GM18861 (cell line): ENCODE measurements around the gene C1orf159.
A peak's percentile ranks its signal among the peaks of the same experiment; 100 is the strongest.

Experiments
- ATAC-seq: cut with Tn5 transposase; IDR thresholded peaks from one replicate; pipeline ENCODE4 v1.9.1; 2021; ENCODE audit not compliant: unreplicated experiment

C1orf159 gene

DNA sequence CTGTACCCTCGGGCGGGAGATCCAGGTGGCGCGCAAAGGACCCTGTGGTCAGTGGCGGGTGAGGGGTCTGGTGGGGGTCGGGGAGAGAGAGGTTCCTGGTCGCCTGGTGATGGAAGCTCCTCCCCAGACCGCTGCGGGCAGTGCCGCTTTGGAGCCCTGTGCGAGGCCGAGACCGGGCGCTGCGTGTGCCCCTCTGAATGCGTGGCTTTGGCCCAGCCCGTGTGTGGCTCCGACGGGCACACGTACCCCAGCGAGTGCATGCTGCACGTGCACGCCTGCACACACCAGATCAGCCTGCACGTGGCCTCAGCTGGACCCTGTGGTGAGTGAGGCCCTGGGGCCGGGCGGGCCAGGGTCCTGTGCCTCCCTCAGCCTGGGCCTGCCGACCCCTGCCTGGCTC, 72.5 kb downstream of the C1orf159 start:
- no peak for ATAC-seq

DNA sequence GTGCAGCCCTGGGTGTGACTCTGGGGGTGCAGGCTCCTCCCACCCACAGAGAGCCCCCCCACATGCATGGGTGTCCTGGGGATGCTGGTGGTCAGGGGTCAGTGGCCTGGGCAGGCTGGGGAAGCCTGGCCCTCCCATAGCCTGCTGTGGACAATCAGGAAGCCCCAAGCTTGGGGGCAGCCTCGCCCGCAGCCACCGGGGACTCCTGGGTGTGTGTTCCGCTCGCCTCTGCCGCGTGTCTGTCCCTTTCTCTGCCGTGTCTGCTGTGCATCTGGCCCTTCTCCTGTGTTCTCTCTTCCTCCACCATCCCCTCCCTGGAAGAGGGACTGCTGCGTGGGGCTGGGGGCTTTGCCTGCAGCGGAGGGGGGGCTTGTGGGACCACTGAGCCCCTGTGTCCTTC, 73.1 kb downstream of the C1orf159 start:
- ATAC-seq, result no peak

DNA sequence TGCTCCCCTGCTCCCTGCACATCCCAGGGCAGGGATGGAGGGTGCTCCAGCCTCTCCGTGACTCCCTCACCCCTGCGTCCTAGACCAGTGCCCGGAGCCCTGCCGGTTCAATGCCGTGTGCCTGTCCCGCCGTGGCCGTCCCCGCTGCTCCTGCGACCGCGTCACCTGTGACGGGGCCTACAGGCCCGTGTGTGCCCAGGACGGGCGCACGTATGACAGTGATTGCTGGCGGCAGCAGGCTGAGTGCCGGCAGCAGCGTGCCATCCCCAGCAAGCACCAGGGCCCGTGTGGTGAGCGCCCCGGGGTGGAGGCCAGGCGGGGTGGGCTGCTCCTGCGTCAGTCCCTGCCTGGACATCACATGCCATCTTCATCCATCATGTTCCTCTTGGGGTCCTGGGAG, 74.0 kb downstream of the C1orf159 start:
- ATAC-seq, result no peak

DNA sequence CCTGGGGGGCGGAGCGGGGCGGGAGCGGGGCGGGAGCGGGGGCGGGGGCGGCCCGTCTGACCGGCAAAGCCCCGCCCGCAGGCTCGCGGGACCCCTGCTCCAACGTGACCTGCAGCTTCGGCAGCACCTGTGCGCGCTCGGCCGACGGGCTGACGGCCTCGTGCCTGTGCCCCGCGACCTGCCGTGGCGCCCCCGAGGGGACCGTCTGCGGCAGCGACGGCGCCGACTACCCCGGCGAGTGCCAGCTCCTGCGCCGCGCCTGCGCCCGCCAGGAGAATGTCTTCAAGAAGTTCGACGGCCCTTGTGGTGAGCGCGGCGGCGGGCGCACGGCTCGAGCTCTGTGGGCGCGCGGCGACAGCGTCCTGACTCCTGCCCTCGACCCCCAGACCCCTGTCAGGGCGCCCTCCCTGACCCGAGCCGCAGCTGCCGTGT, 74.8 kb downstream of the C1orf159 start:
- ATAC-seq, result no peak

DNA sequence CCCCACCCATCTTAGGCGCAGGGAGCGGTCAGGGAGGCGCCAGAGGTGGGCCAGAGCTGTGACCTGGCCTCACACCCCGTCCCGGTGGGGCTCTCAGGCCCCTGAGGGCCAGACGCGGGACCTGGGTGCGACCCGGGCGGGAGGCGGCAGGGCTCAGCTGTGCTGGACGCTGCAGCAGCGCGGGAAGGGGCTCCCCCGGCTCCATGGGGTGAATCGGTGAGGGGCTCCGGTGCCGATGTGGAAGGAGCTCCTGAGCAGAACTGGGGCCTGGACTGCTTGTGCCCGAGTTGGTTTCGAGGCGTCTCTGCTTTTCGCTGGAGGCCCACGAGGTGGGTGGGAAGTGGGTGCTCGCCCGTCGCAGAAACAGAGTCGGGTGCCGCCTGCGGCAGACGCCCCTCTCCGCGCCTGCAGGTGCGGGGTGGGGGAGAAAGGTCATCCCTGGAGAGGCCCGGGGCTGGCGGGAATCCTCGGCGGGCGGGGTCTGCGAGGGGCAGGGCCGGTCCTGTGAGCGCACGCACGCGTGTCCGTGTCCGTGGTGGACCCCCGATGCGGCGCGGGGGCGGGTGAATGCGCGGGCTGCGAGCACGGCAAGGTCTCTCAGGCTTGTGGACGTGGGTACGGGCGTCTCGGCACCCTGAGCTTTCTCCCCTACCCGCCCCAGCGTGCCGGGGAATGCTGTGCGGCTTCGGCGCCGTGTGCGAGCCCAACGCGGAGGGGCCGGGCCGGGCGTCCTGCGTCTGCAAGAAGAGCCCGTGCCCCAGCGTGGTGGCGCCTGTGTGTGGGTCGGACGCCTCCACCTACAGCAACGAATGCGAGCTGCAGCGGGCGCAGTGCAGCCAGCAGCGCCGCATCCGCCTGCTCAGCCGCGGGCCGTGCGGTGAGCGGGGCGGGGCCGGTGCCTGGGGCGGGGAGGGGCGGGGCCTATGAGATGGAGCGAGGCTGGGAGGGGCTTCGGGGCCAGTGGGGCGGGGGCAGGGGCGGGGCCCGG, 75.6 kb downstream of the C1orf159 start:
- peak; percentile 39 for ATAC-seq

DNA sequence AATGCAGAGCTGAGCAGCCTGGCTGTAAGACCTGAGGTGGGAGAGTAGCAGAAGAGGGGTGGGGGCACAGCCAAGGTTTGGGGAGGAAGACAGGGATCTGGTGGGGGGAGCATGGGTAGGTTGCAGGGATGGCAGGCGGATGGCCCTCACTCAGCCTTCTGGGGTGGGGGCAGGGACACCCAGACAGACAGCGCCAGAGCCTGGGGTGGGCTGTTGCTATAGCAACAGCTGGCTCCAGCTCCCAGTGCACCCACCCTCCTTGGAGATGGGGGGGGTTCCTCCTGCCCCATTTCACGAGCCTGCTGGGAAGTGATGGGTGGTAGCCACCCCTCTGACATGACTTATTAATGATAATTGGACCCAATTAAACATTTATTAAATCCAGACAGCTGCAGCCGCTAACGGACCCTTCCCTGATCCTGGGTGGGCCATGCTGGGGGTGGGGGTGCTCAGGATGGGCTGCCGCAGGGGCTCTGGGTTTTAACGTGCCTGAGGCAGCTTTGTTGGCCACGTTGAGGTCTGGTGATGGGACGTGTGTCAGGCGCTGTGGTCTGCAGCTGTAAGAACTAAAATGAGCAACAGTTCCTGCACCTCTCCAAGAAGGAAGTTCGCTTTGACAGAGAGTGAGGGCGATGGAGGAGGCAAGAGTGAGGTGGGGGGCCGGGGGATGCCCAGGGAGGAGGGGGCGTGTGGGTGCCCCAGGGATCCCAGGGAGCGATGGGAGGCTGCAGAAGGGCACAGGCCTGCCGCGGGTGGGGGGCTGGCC, 76.6 kb downstream of the C1orf159 start:
- ATAC-seq, result no peak

DNA sequence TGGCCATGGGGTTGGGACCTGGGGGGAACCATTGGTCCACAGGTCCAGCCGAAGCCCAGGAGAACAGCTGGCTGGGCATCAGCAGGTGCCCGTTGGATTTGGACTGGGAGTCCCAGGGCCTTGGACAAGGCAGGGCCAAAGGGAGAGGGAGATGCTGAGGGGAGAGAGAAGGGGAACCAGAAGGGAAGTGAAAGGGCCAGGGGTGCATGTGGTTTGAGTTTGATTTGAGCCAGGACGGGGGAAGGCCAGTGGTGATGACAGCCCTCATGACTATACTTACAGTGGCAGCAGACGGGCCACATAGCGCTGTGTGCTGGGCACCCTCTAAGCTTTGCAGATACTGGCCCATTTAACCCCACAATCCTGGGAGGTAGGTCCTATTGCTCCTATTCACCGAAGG, 77.2 kb downstream of the C1orf159 start:
- no peak for ATAC-seq

DNA sequence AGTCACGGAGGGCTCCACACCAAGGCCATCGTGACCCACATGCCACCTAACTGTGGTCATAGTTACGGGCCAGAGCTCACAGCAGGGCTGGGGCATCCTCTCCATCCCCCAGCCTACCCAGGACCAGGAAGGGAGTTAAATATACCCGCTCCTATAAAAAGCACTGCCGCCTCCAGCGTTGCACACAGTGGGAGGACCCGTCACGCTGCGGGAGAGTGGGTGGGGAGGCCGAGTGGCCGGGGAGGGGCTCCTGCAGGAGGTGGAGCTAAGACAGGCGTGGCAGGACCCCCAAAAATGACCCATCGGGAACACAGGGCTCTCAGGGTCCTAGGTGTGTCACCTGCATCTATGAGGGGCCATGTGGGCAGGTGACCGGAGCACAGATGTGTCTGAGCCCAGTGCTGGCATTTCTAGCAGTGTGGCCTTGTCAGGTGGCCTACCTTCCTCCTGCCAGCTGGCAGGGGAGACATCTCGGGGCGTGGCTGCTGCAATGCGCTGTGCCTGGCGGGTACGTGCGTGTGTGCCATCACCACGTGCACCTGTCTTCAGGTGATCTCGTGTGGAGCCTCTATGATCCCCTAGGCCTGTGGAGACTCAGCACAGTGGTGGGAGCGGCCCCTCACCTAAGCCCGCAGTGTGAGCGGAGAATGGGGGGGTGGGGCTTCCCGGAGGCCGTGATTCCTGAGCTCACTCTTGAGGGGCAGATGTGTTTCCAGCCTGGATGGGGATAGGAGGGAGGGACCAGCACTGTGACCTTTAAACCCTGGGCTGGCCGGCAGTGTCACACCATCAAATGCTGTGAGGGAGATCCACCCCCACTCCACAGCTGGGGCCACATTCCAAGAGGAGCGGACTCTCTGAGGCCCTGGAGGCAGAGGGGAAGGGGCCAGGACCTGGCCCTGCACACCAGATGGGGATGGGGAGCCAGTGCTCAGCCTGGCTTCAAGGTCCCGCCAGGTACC, 78.2 kb downstream of the C1orf159 start:
- ATAC-seq, result no peak

DNA sequence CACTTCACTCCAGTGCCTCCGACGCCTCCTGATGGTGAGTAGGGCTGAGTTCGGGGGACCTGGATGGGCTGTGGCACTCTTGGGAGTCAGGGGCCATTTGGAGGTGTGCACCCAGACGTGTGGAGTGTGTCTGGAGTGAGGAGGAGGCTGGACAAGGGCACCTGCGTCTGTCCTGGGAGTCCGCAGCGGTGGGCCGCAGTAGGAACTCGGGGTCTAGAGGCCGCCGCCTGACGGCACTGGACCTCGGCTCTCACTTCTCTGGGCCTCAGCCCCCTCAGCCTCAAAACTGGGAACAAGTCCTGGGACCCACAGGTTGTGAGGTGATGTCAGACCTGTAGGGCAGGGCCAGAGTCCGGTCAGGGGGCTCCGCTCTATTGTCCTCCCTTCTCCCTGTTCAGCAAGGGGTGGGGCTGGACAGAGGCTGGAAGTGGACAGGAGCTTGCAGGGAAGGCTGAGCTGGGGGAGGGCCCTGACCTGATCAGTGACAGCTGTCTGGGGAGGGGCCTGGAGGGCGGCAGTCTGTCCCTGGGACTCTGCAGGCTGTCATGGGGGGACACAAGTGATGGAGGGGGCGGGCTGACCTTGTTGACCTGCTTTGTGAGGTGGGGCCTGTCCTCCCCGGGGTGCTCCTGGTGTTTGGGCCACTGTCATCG, 80.5 kb downstream of the C1orf159 start:
- ATAC-seq, result no peak

DNA sequence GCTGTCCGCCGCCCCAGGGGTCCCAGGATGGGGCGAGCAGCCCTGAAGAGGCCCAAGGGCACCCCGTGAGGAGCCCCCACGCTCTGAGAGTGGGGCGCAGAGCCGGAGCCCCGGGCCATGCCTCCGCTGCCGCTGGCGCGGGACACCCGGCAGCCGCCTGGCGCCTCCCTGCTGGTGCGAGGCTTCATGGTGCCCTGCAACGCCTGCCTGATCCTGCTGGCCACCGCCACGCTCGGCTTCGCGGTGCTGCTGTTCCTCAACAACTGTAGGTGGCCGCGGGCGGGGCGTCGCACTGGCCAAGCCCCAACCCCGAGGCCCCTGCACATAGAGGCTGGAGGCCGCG, 81.5 kb downstream of the C1orf159 start:
- no peak for ATAC-seq

DNA sequence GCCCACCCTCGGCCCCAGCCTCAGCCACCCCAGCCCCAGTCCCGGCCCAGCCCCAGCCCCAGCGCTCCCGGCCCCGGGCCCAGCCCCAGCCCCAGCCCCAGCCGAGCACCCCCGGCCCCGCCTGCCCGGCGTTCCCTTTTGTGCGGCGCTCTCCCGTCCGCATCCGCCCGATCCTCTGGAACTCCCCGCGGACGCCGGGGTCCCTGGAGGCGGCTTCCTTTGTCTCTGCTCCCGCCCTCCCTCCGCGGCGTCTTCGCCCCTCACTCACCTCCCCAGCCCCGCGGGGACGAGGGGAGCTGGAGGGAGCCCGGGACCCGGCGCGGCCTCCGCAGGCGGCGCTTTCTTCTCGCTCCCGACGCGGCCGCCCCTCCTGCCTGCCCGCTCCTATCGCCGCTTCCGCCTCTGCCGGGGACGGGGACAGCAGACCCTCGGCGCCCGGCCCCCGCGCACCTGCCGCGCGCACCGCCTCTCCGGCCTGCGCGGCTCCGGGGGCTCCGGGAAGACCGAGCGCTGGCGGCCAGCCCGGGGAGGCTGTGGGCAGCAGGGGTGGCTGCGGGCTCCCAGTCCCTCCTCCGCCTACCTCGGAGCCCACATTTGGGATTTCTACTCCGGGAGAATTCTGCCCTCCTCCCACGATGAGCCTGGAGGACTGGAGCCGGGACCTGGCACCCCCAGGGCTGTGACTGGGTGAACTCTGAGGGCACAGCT, 82.0 kb downstream of the C1orf159 start:
- no peak for ATAC-seq

DNA sequence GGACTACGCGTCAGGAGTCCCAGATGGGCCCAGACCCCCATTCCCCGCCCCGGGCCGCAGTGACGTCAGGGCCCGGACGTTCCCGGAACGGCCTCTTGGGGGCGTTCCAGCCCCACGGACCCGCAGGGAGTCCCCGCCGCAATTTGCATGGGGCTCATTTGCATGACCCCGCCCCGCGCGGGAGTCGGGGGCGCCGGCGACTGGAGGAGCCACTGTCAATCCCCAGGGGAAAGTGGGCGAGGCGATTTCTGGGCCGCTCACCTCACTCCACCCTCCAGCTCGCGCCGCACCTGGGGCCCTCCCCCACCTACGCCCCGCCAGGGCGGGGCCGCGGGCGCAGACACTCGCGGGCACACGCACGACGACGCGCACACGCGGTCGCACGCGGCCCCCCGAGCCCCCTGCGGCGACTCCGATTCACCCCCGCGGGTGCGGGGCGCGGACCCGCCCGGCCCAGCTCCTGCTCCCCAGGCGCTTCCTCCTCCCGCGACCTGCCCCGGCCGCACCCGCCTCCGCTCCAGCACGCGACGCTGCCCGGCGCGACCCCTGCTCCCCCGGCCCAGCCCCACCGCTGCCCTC, 82.8 kb downstream of the C1orf159 start:
- peak; percentile 81 for ATAC-seq

DNA sequence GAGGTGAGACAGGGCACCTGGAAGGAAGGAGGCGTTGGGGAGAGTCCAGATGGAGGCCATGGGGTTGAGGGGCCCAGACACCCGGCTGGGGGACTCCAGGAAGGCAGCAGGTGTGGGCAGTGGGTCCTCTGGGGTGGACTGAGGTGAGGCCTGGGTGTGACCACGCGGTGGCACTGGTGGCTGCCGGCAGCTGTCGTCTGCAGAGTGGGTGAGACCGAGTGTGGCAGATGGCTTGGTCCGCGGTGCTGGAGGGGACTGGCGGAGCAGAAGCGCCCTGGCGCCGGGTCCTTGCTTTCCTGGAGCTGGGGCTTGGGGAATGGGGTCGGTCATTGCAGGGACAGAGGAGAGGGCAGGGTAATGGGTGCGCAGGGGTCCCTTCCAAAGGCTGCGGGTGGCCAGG, 83.5 kb downstream of the C1orf159 start:
- ATAC-seq, result no peak
